ENCODE results near the gene MPHOSPH9. TPM values are rescaled to one million over a fixed set of nuclear protein-coding genes. Genes with fewer than 3 reads are reported as not detected.
A peak's percentile ranks its signal among the peaks of the same experiment; 100 is the strongest.

Gene MPHOSPH9
- total RNA-seq, 1 experiment from 2014 or later = 60.5 TPM

- no peak for TF ChIP-seq CTCF (conservative IDR thresholded peaks at IDR 0.05)
- no peak overlapping the region for H3T11ph ChIP-seq (ENCODE audit: low read length)
- no CpG with 5 or more reads among the region's 3 CpGs for WGBS (ENCODE audit: extremely low coverage, insufficient read length, low lambda C conversion rate)
Measured at GRCh38 chr12:123164222-123164621, 68.7 kb downstream of the MPHOSPH9 start.

More at GRCh38 chr12:123164222-123164621, 68.7 kb downstream of the MPHOSPH9 start:
- Histone ChIP-seq H4K91ac (ENCODE audit: insufficient read length, low read depth, low read length) (no peak overlapping the region), H2BK15ac (ENCODE audit: low read depth, low read length) (no peak overlapping the region), H3K9ac (ENCODE audit: extremely low read depth, insufficient read length, low read length) (no peak overlapping the region), H3K18ac (ENCODE audit: insufficient read length, low read depth, low read length) (no peak overlapping the region), H3K4ac (ENCODE audit: low read depth, low read length) (no peak overlapping the region), H4K5ac (ENCODE audit: insufficient read length, low read depth, low read length) (no peak overlapping the region), H3K4me1 (ENCODE audit: insufficient read depth, low read length) (no peaks in the 10 kb centered on the region; the same call in 1 of the 2 replicates), H2BK5ac (ENCODE audit: insufficient read length, low read length) (no peak overlapping the region), H3K4me2 (ENCODE audit: insufficient read depth, insufficient read length, low read length) (no peak overlapping the region), H3K23ac (ENCODE audit: insufficient read length, low read depth, low read length) (no peak overlapping the region), H3K23me2 (ENCODE audit: insufficient read length, low read depth, low read length, poor library complexity, severe bottlenecking) (no peaks in the 10 kb centered on the region), H2AFZ (ENCODE audit: low read length) (no peak overlapping the region), H2BK120ac (ENCODE audit: low read depth, low read length, poor library complexity, severe bottlenecking) (no peak overlapping the region), H2BK12ac (ENCODE audit: insufficient read length, low read depth, low read length) (no peak overlapping the region), H3K27ac (ENCODE audit: insufficient read length, low read depth, low read length) (no peak overlapping the region), H4K8ac (replicated peaks; ENCODE audit: insufficient read length, low read depth, low read length) (no peak overlapping the region), H3K9me3 (ENCODE audit: control insufficient read depth, low read depth, low read length) (no peaks in the 10 kb centered on the region), H3K56ac (ENCODE audit: insufficient read length, low read depth, low read length) (no peak overlapping the region), H3K14ac (ENCODE audit: insufficient read depth, low read length) (no peak overlapping the region), H3K79me2 (ENCODE audit: insufficient read depth, low read length) (no peaks in the 10 kb centered on the region), H2BK20ac (ENCODE audit: low read depth, low read length, poor library complexity, severe bottlenecking) (no peak overlapping the region), H4K20me1 (ENCODE audit: control insufficient read depth, insufficient read depth, insufficient read length) (no peaks in the 10 kb centered on the region), H2AK5ac (ENCODE audit: insufficient read length, low read length) (no peak overlapping the region), H3K27me3 (ENCODE audit: insufficient read depth, low read length) (no peaks in the 10 kb centered on the region), H3K79me1 (ENCODE audit: insufficient read depth, low read depth, low read length, poor library complexity, severe bottlenecking) (no peaks in the 10 kb centered on the region)
- H3K36me3 Mint-ChIP-seq (ENCODE audit: insufficient read depth in 1 of 3, low read depth in 3 of 3) = peaks cover 3 to 57% (median 54%) of the 10 kb centered on the region in 3 experiments; a peak in 6 of 7 replicates
- H3K27me3 Mint-ChIP-seq (ENCODE audit: low read depth) = no peaks in the 10 kb centered on the region
- DNase-seq = no peak
- H3K4me1 Mint-ChIP-seq = peaks cover 7 to 10% of the 10 kb centered on the region in 2 experiments
- H3K4me3 Mint-ChIP-seq = no peak overlapping the region
- no peaks in the 10 kb centered on the region for H3K9me3 Mint-ChIP-seq
- peak overlapping the region in 1 of 3 experiments; percentile 15; a peak in 2 of 7 replicates for H3K27ac Mint-ChIP-seq
